ENCODE data around the gene RBMS1.

Gene RBMS1

DNA sequence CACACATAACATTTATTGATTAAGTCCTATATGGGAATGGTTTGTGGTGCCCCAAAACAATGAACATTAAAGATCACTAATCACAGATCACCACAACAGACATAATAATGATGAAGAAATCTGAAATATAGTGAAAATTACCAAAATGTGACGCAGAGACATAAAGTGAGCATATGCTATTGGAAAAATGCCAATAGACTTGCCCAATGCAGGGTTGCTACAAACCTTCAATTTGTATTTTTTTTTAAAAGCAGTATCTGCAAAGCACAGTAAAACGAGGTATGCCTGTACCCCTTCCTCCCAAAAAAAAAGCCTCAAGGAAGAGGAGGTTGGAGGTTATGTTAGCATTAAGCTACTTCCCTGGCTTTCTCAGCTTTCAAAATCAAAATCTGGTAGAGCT is 131.1 kb downstream of the RBMS1 start:
- H3K27me3 ChIP-seq (ENCODE audit: low read depth, low read length), result no peaks in the 10 kb centered on the region
- no peak overlapping the region for H2AFZ ChIP-seq (ENCODE audit: low read depth, low read length)
- H3K36me3 ChIP-seq (replicated peaks; ENCODE audit: low read depth, low read length), result no peaks in the 10 kb centered on the region
- no peak overlapping the region for H3K4me2 ChIP-seq (ENCODE audit: low read length)
- TF ChIP-seq, protein P1, sequence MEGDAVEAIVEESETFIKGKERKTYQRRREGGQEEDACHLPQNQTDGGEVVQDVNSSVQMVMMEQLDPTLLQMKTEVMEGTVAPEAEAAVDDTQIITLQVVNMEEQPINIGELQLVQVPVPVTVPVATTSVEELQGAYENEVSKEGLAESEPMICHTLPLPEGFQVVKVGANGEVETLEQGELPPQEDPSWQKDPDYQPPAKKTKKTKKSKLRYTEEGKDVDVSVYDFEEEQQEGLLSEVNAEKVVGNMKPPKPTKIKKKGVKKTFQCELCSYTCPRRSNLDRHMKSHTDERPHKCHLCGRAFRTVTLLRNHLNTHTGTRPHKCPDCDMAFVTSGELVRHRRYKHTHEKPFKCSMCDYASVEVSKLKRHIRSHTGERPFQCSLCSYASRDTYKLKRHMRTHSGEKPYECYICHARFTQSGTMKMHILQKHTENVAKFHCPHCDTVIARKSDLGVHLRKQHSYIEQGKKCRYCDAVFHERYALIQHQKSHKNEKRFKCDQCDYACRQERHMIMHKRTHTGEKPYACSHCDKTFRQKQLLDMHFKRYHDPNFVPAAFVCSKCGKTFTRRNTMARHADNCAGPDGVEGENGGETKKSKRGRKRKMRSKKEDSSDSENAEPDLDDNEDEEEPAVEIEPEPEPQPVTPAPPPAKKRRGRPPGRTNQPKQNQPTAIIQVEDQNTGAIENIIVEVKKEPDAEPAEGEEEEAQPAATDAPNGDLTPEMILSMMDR (IDR thresholded peaks at IDR 0.05; ENCODE audit: low read depth, low read length), result no peak
- TF ChIP-seq EZH2phosphoT487 (IDR thresholded peaks at IDR 0.05; ENCODE audit: low read depth), result no peak
- no peak overlapping the region for H3K9ac ChIP-seq (ENCODE audit: low read length)
- no peak overlapping the region for H3K27ac ChIP-seq (ENCODE audit: low read length)
- no peaks in the 10 kb centered on the region for H3K9me3 ChIP-seq (ENCODE audit: insufficient read depth, low read length)
- H3K4me1 ChIP-seq (ENCODE audit: low read length), result no peaks in the 10 kb centered on the region
- no peaks in the 10 kb centered on the region for H4K20me1 ChIP-seq (ENCODE audit: insufficient read depth, low read length)
- H3K79me2 ChIP-seq (ENCODE audit: low read length), result no peaks in the 10 kb centered on the region
- H3K4me3 ChIP-seq (ENCODE audit: low read length), result no peak overlapping the region

DNA sequence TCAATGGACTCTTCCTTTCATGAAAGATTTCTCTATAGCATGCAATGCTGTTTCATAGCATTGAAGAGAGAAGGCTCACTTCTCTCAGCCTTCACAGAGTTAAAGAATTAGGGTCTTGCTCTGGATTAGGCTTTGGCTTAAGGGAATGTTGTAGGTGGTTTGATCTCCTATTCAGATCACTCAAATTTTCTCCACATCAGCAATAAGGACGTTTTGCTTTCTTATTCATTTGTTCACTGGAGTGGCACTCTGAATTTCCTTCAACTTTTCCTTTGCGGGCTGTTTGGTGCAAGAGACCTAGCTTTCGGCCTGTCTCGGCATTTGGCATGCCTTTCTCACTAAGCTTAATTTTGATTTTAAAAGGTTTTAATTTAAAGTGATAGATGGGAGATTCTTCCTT is 131.6 kb downstream of the RBMS1 start:
- Histone ChIP-seq H3K27me3 (ENCODE audit: low read depth, low read length) (no peaks in the 10 kb centered on the region), H3K9ac (ENCODE audit: low read length) (no peak overlapping the region), H3K4me1 (ENCODE audit: low read length) (no peaks in the 10 kb centered on the region), H3K9me3 (ENCODE audit: insufficient read depth, low read length) (no peaks in the 10 kb centered on the region), H3K36me3 (replicated peaks; ENCODE audit: low read depth, low read length) (no peaks in the 10 kb centered on the region), H4K20me1 (ENCODE audit: insufficient read depth, low read length) (no peaks in the 10 kb centered on the region), H2AFZ (ENCODE audit: low read depth, low read length) (no peak overlapping the region), H3K4me3 (ENCODE audit: low read length) (no peak overlapping the region), H3K79me2 (ENCODE audit: low read length) (no peaks in the 10 kb centered on the region), H3K4me2 (ENCODE audit: low read length) (no peak overlapping the region), H3K27ac (ENCODE audit: low read length) (no peak overlapping the region)
- no peak for TF ChIP-seq EZH2phosphoT487 (IDR thresholded peaks at IDR 0.05; ENCODE audit: low read depth)
- TF ChIP-seq, protein P1 (IDR thresholded peaks at IDR 0.05; ENCODE audit: low read depth, low read length), result no peak

DNA sequence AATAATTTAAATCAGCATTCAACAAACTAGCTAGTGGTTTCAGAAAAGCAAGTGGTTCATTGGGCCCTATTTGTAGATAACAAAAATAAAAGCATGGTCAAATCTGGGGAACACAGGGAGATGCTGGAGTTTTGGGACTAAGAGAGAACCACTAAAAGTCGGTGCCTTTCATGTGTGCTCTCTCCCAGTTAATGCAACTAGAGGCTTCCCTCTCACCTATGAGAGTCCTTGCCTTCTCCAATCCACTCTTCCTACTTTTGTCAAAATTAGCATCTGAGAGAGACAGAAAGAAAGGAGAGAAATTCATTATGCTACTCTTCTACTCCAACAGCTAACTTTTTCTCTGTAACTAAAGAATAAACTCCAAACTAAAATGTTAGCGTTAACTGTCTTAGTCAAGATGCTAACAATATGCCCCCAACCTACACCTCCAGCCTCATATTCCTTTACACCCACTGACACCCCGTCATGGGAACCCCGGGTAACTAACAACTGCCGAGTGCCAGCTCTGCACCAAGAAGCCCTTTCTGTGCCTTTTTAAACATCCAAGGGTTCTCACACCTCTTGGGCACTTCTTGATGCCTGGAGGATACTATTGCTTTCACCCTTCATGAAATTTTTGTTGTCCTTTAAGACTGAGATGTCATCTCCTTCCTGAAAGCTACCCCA is 133.4 kb downstream of the RBMS1 start:
- Histone ChIP-seq H3K4me2 (ENCODE audit: low read length) (no peak overlapping the region), H3K79me2 (ENCODE audit: low read length) (no peaks in the 10 kb centered on the region), H4K20me1 (ENCODE audit: insufficient read depth, low read length) (no peaks in the 10 kb centered on the region)

DNA sequence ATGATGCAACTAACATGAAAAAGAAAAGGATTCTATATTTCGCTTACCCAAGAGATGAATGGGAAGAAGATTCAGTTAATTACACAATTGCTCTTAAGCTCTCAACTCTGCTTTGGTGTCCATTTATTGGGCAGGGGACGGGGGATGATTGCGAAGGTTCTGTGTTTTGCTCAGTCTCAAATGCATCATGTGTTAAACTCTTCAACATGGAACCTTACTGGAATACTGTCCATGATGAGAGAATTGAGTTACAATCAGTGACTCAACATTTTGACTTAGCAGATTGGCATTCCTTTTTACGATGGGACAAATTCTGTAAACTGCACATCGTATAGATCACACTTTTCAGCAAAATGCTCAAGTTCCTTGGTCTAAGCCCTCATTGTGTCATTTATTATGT is 135.6 kb downstream of the RBMS1 start:
- no peaks in the 10 kb centered on the region for H3K27me3 ChIP-seq (ENCODE audit: low read depth, low read length)
- H3K27ac ChIP-seq (ENCODE audit: low read length), result no peak overlapping the region
- H3K4me2 ChIP-seq (ENCODE audit: low read length), result no peak overlapping the region
- H2AFZ ChIP-seq (ENCODE audit: low read depth, low read length), result no peak overlapping the region
- H3K9me3 ChIP-seq (ENCODE audit: insufficient read depth, low read length), result no peaks in the 10 kb centered on the region
- TF ChIP-seq, protein P1 (IDR thresholded peaks at IDR 0.05; ENCODE audit: low read depth, low read length), result no peak
- TF ChIP-seq EZH2phosphoT487 (IDR thresholded peaks at IDR 0.05; ENCODE audit: low read depth), result no peak
- H4K20me1 ChIP-seq (ENCODE audit: insufficient read depth, low read length), result no peaks in the 10 kb centered on the region
- H3K4me3 ChIP-seq (ENCODE audit: low read length), result no peak overlapping the region
- H3K9ac ChIP-seq (ENCODE audit: low read length), result no peak overlapping the region
- H3K79me2 ChIP-seq (ENCODE audit: low read length), result no peaks in the 10 kb centered on the region
- H3K4me1 ChIP-seq (ENCODE audit: low read length), result no peaks in the 10 kb centered on the region
- no peaks in the 10 kb centered on the region for H3K36me3 ChIP-seq (replicated peaks; ENCODE audit: low read depth, low read length)

More for the DNA sequence above, 133.4 kb downstream of the RBMS1 start:
- Histone ChIP-seq H3K9ac (ENCODE audit: low read length) (no peak overlapping the region), H2AFZ (ENCODE audit: low read depth, low read length) (no peak overlapping the region), H3K27ac (ENCODE audit: low read length) (no peak overlapping the region), H3K9me3 (ENCODE audit: insufficient read depth, low read length) (no peaks in the 10 kb centered on the region), H3K4me3 (ENCODE audit: low read length) (no peak overlapping the region), H3K36me3 (replicated peaks; ENCODE audit: low read depth, low read length) (no peaks in the 10 kb centered on the region), H3K4me1 (ENCODE audit: low read length) (no peaks in the 10 kb centered on the region), H3K27me3 (ENCODE audit: low read depth, low read length) (no peaks in the 10 kb centered on the region)
- no peak for TF ChIP-seq EZH2phosphoT487 (IDR thresholded peaks at IDR 0.05; ENCODE audit: low read depth)
- TF ChIP-seq, protein P1 (IDR thresholded peaks at IDR 0.05; ENCODE audit: low read depth, low read length), result no peak

All from OCI-LY3 (cell line).